ENCODE data around the gene CIT.

The CIT gene

DNA sequence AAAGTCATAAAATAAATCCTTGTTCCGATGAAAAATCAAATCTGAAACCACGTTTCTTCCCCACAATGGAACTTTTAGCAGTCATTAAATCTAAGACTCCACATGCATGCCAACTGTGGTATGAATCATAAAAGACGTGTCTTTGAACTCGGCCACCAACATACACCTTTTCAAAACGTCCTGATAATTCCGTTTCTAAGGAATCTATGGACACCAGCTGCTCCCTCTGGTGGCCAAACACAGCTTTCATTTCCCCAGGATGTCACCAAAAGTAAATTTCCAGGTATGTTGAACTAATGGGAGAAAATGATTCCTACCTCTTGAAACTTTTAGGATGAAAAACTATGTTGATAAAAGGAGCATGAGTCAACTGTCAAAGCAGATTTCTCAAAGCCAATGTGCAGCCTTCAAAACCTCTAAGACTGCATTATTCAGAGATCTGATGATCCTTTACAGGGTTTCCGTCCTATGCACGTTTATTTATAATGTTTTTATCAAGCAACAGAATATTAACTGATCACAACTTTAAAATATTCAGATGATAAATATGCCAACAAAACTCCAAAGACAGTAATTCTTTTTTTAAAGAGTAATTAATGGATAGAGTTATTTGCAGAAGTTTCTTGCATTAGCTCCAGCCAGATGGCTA, 96.2 kb downstream of the CIT start:
- Histone ChIP-seq H3K4me3 (replicated peaks; ENCODE audit: low read depth, low read length) (no peak overlapping the region), H3K27me3 (replicated peaks; ENCODE audit: control insufficient read depth, insufficient read depth, low read length) (no peaks in the 10 kb centered on the region), H3K36me3 (ENCODE audit: control insufficient read depth, insufficient read depth, low read length) (peaks cover 4% of the 10 kb centered on the region; the same call in 1 of the 2 replicates)
- no peak for DNase-seq (ENCODE audit: extremely low read depth, insufficient read length)
- TF ChIP-seq, protein P1, sequence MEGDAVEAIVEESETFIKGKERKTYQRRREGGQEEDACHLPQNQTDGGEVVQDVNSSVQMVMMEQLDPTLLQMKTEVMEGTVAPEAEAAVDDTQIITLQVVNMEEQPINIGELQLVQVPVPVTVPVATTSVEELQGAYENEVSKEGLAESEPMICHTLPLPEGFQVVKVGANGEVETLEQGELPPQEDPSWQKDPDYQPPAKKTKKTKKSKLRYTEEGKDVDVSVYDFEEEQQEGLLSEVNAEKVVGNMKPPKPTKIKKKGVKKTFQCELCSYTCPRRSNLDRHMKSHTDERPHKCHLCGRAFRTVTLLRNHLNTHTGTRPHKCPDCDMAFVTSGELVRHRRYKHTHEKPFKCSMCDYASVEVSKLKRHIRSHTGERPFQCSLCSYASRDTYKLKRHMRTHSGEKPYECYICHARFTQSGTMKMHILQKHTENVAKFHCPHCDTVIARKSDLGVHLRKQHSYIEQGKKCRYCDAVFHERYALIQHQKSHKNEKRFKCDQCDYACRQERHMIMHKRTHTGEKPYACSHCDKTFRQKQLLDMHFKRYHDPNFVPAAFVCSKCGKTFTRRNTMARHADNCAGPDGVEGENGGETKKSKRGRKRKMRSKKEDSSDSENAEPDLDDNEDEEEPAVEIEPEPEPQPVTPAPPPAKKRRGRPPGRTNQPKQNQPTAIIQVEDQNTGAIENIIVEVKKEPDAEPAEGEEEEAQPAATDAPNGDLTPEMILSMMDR (IDR thresholded peaks at IDR 0.05; ENCODE audit: insufficient read depth, low read length, poor library complexity, severe bottlenecking) = peak; percentile 71

DNA sequence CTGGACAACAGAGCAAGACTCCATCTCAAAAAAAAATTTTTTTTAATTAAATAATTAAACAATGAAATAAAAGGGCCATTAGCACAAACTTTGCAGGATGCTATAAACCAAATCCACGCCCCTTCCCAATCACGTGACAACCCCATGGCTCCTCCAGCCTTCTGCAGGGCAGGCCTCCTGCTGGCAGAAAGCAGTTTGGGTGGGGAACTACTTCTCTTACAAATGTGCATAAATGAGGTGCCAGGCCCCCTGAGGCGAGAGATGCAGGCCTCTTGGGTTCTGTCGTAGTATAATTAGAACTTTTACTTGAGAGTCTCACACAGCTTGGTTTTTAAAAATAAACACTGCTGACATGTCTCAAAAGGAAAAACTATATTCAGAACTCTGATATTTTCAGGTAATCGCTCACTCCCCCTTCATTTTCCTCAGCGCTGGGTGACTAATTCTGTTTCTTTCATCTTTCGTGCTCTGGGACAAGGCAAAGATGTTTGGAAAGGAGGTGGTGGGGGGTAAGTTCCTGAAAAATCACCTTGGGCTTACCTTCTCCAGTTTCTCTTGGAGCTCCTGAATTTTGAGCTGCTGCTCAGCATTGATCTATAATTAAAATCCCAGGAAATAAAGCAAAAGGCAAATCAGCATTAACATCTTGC, 101.7 kb downstream of the CIT start:
- H3K27me3 ChIP-seq (replicated peaks; ENCODE audit: control insufficient read depth, insufficient read depth, low read length) = no peaks in the 10 kb centered on the region
- no peak overlapping the region for H3K4me3 ChIP-seq (replicated peaks; ENCODE audit: low read depth, low read length)
- DNase-seq (ENCODE audit: extremely low read depth, insufficient read length) = no peak
- peaks cover 2% of the 10 kb centered on the region for H3K36me3 ChIP-seq (ENCODE audit: control insufficient read depth, insufficient read depth, low read length)
- TF ChIP-seq, protein P1 (IDR thresholded peaks at IDR 0.05; ENCODE audit: insufficient read depth, low read length, poor library complexity, severe bottlenecking) = no peak

DNA sequence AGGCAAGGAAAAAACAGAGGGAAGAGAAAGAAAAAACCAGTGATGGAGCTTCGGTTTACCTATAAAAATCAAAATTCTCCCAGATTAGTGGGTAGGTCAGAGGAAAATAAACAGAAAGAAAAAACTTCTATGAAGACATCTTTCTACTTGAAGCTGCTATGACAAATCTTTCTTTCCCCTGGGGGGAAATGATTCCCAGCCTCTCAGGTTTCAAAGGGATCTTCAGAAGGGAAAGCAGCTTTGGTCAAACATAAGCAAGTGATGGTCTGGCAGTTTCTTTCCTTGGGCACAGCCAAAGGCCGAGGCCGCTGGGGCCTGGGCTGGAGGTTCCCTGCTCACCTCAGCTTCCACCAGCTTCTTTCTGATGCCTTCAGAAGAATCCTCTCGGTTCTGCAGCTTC, 104.7 kb downstream of the CIT start:
- TF ChIP-seq, protein P1 (IDR thresholded peaks at IDR 0.05; ENCODE audit: insufficient read depth, low read length, poor library complexity, severe bottlenecking) = no peak
- no peak for DNase-seq (ENCODE audit: extremely low read depth, insufficient read length)
- Histone ChIP-seq H3K27me3 (replicated peaks; ENCODE audit: control insufficient read depth, insufficient read depth, low read length) (no peaks in the 10 kb centered on the region), H3K4me3 (replicated peaks; ENCODE audit: low read depth, low read length) (no peak overlapping the region), H3K36me3 (ENCODE audit: control insufficient read depth, insufficient read depth, low read length) (peaks cover 2% of the 10 kb centered on the region)

DNA sequence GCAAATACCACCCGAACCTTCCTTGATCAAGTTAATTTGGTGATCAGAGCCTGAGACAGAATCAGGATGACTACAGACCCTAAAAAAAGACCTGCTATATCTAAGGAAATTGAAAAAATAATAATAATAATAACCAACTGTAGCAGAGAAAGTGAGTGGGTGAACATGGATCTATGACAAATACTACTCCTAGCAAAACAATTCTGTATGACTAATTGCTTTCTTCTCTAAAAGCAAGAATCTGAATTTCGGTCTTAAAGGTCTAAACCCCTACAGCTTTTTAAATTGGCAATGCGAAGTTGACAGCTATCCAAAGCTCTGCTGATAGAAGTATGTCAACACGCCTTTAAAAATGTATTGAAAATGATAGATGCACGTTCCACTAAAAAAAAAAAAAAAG, 107.0 kb downstream of the CIT start:
- H3K36me3 ChIP-seq (ENCODE audit: control insufficient read depth, insufficient read depth, low read length) = peaks cover 2% of the 10 kb centered on the region

DNA sequence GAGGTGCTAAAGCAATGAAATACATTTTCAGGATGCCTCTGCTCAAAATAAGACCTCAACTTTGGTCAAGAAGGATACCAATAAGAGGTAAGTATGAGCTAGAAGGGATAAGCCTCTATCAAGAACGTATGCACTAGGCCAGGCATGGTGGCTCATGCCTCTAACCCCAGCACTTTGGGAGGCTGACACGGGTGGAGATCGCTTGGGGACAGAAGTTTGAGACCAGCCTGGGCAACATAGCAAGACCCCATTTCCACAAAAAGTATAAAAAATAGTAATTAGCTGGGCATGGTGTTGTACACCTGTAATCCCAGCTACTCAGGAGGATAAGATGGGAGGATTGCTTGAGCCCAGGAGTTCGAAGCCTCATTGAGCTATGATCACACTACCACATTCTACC, 114.5 kb downstream of the CIT start:
- DNase-seq (ENCODE audit: extremely low read depth, insufficient read length) = no peak
- Histone ChIP-seq H3K4me3 (replicated peaks; ENCODE audit: low read depth, low read length) (no peak overlapping the region), H3K36me3 (ENCODE audit: control insufficient read depth, insufficient read depth, low read length) (peaks cover 3% of the 10 kb centered on the region), H3K27me3 (replicated peaks; ENCODE audit: control insufficient read depth, insufficient read depth, low read length) (no peaks in the 10 kb centered on the region)
- TF ChIP-seq, protein P1 (IDR thresholded peaks at IDR 0.05; ENCODE audit: insufficient read depth, low read length, poor library complexity, severe bottlenecking) = no peak

More for the DNA sequence above, 107.0 kb downstream of the CIT start:
- TF ChIP-seq, protein P1 (IDR thresholded peaks at IDR 0.05; ENCODE audit: insufficient read depth, low read length, poor library complexity, severe bottlenecking) = no peak
- Histone ChIP-seq H3K27me3 (replicated peaks; ENCODE audit: control insufficient read depth, insufficient read depth, low read length) (no peaks in the 10 kb centered on the region), H3K4me3 (replicated peaks; ENCODE audit: low read depth, low read length) (no peak overlapping the region)
- no peak for DNase-seq (ENCODE audit: extremely low read depth, insufficient read length)

Data from GM06990 (cell line).